ENCODE results near the gene MYO18A.
"Not testable (repeated sequence)": the region's sequence is repeated elsewhere in the genome, so short reads cannot be mapped to it uniquely, and the experiment has no call there.

The MYO18A gene

GRCh38 chr17:29180034-29180787 lies at the start of gene MYO18A:
Gene MYO18A, minus strand, starts transcription at chr17:29180398. Its CDS starts 13,458 bp downstream, at chr17:29166940.
- no peak for DNase-seq

GRCh38 chr17:29225396-29225795 lies 45.2 kb upstream of the MYO18A start:
- DNase-seq: no peak

- not testable (repeated sequence) for DNase-seq
Measured at GRCh38 chr17:29221338-29221737, 41.1 kb upstream of the MYO18A start.

GRCh38 chr17:29219378-29220047 lies 39.3 kb upstream of the MYO18A start:
- no peak for DNase-seq

GRCh38 chr17:29216856-29217255 lies 36.7 kb upstream of the MYO18A start:
- DNase-seq: no peak

GRCh38 chr17:29216181-29216580 lies 36.0 kb upstream of the MYO18A start:
- DNase-seq: no peak

GRCh38 chr17:29215717-29216116 lies 35.5 kb upstream of the MYO18A start:
- DNase-seq: no peak

- DNase-seq: no peak
Measured at GRCh38 chr17:29215174-29215573, 35.0 kb upstream of the MYO18A start.

GRCh38 chr17:29214215-29215146 lies 34.3 kb upstream of the MYO18A start:
- DNase-seq: no peak

GRCh38 chr17:29212681-29213121 lies 32.5 kb upstream of the MYO18A start:
- no peak for DNase-seq

GRCh38 chr17:29212094-29212631 lies 32.0 kb upstream of the MYO18A start:
- no peak for DNase-seq

GRCh38 chr17:29210879-29211278 lies 30.7 kb upstream of the MYO18A start:
- DNase-seq: no peak

GRCh38 chr17:29209073-29209472 lies 28.9 kb upstream of the MYO18A start:
- DNase-seq: no peak

GRCh38 chr17:29207975-29208374 lies 27.8 kb upstream of the MYO18A start:
- no peak for DNase-seq

- DNase-seq: no peak
Measured at GRCh38 chr17:29205047-29205446, 24.8 kb upstream of the MYO18A start.

- not testable (repeated sequence) for DNase-seq
Measured at GRCh38 chr17:29204068-29204804, 24.0 kb upstream of the MYO18A start.

GRCh38 chr17:29197516-29198272 lies 17.5 kb upstream of the MYO18A start:
- DNase-seq: no peak

- DNase-seq: no peak
Measured at GRCh38 chr17:29196769-29197515, 16.7 kb upstream of the MYO18A start.

- no peak for DNase-seq
Measured at GRCh38 chr17:29195465-29196081, 15.4 kb upstream of the MYO18A start.

- DNase-seq: no peak
Measured at GRCh38 chr17:29194669-29195068, 14.5 kb upstream of the MYO18A start.
